GM12878 (cell line): ENCODE results near the gene TSTD2.

ENCODE experiments used
- ATF3 ChIP-seq: IDR thresholded peaks from 2 replicates; pipeline ENCODE4 v1.6.1; 2011; ENCODE audit warnings: low read depth, mild to moderate bottlenecking, low read length, moderate library complexity, borderline replicate concordance; ENCODE audit errors: extremely low read depth
- CTCF ChIP-seq, 3 experiments: IDR thresholded peaks in 2 of 3; conservative IDR thresholded peaks in 1 of 3; 2 replicates each; pipeline ENCODE4 v1.5.1; 2011; ENCODE audit warnings: low read depth in 3 of 3, low read length in 3 of 3, mild to moderate bottlenecking in 3 of 3, control low read depth in 2 of 3, moderate library complexity in 2 of 3, inconsistent platforms in 1 of 3, mixed read lengths in 1 of 3; ENCODE audit not compliant: control insufficient read depth in 2 of 3, insufficient read depth in 1 of 3; ENCODE audit errors: extremely low read depth in 1 of 3
- EZH2 ChIP-seq: IDR thresholded peaks from 2 replicates; pipeline ENCODE4 v1.6.1; 2012; ENCODE audit warnings: low read depth, mild to moderate bottlenecking, control low read depth, inconsistent platforms, low read length, borderline replicate concordance; ENCODE audit not compliant: control insufficient read depth
- POLR2A ChIP-seq: IDR thresholded peaks from 2 replicates; pipeline ENCODE4 v1.6.1; 2011; ENCODE audit warnings: low read depth, mild to moderate bottlenecking, low read length
- ZNF274 ChIP-seq: IDR thresholded peaks from one replicate; pipeline ENCODE4 v1.8.0; 2011; ENCODE audit not compliant: insufficient read length, insufficient read depth
- ZNF592 ChIP-seq: fragments of 450-650 bp; IDR thresholded peaks from 2 replicates; pipeline ENCODE4 v1.6.1; 2017; ENCODE audit warnings: mild to moderate bottlenecking, moderate library complexity

GRCh38 chr9:97636903-97637302, 3.7 kb upstream of the TSTD2 start:
- TF ChIP-seq CTCF (IDR thresholded peaks at IDR 0.05 in 2 of 3, conservative IDR thresholded peaks at IDR 0.05 in 1 of 3; ENCODE audit: control insufficient read depth in 2 of 3, extremely low read depth in 1 of 3, insufficient read depth in 1 of 3, low read depth in 3 of 3, low read length in 3 of 3) = no peak
- TF ChIP-seq POLR2A = no peak
- no peak for TF ChIP-seq EZH2
- no peak for TF ChIP-seq ZNF274
- no peak for TF ChIP-seq ATF3
- TF ChIP-seq ZNF592 = no peak
